GM21529 (cell line): ENCODE data around the gene TBC1D8.
"Not testable (repeated sequence)": the region's sequence is repeated elsewhere in the genome, so short reads cannot be mapped to it uniquely, and the experiment has no call there.

ENCODE experiments used
- ATAC-seq: cut with Tn5 transposase; IDR thresholded peaks from one replicate; pipeline ENCODE4 v1.9.1; 2021; ENCODE audit not compliant: unreplicated experiment

Gene TBC1D8

DNA sequence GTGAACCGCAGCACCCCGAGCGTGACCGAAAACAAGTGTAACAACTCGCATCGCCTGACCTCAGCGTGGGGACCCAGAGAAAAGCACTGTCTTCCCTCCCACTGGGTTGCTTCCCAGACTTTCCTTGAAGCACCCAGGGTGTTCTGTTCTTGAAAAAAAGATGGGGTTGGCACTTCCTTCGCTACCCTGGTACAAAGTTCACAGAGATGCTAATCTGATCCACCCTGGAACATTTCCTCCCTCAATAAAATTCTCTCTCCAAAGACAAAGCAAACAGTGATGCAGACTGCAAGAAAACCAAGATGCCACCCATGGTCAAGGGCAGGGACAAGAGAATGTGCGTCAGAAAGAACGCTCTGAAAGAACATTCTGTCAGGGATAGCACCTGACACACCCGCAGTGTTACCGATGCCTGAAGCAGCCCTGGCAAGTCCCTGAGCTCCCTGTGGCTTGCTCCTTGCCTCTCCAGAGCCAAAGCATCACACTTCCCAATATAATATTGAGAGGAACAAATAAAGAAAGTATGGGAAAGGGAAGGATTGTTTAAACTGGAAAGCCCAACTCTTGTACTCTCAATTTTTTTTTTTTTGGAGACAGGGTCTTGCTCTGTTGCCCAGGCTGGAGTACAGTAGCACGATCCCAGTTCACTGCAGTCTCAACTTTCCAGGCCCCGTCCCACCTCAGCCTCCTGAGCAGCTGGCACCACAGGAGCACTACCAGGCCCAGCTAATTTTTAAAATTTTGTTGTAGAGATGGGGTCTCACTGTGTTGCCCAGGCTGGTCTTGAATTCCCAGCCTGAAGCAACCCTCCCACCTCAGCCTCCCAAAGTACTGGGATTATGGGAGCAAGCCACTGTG lies 70.7 kb downstream of the TBC1D8 start:
- no peak for ATAC-seq

- ATAC-seq = no peak
Measured at GRCh38 chr2:101076581-101076980, 74.6 kb downstream of the TBC1D8 start.

GRCh38 chr2:101064868-101065549 lies 86.2 kb downstream of the TBC1D8 start:
- ATAC-seq = peak; percentile 60

GRCh38 chr2:101064505-101064867 lies 86.7 kb downstream of the TBC1D8 start:
- ATAC-seq = peak; percentile 38

DNA sequence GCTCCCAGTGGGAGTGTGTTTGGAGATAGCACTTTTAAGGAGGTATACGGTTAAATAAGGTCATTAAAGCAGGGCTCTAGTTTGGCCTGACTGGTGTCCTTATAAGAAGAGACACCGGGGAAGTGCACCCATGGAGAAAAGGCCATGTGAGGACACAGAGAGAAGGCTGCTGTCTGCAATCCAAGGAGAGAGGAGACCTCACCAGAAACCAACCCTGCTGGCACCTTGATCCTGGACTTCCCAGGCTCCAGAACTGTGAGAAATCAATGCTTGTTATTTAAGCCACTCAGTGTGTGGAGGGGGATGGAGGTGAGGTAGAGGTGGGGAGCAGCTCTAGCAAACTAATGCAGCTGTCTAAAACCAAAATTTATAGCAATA lies 87.1 kb downstream of the TBC1D8 start:
- ATAC-seq = peak; percentile 4

DNA sequence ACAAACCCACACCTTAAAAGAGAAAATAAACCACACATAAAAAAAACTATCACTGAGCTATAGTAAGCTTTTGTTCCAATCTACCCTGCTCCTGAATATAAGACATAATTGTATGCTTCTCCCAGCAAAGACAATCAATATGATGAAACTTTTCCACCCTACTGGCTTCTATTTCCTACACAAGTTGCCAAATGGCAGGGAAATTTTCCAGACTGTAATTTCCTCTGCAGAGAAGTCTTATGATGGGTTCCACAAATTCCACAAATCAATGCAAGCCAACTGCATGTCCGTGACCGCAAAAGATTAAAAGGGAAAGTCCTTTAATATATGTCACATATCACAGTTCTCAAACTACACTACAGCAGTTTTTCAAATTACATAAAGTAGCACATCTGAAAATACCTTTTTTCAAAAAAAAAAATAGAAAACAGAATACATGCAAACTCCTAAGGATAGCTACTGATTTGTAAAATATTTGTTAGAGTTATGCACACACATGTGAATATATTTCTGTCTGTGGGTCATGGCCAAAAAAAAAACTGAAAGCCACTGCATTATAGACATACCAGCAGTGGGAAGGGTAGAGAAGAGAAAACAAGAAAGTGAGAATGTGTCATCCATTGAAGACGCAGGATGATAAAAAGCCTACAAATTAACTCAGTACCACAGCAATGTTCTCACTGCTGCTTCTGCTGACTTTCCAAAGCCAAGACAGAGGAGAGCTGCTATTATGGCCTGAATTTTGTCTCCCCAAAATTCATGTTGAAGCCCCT lies 87.6 kb downstream of the TBC1D8 start:
- ATAC-seq = no peak

GRCh38 chr2:101058386-101058785 lies 92.8 kb downstream of the TBC1D8 start:
- no peak for ATAC-seq

GRCh38 chr2:101057051-101057933 lies 93.9 kb downstream of the TBC1D8 start:
- no peak for ATAC-seq

DNA sequence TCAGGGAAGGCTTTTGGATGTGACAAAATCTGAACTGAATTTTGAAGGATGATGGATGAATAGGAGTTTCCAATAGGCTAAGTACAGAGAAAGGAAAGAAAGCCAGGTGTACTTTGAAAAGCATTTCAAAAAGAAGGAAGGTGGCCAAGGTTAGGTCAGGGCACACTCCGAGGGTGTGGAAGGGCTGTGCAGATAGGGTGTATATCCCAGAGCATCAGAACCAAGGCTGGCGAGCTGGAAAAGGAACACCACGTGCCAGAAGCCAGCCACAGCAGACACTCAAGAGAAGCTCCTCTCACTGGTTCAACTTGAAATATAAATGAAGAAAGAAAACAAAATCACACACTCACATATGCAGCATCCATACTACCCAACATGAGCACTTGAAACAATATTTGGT lies 98.1 kb downstream of the TBC1D8 start:
- no peak for ATAC-seq

- ATAC-seq = no peak
Measured at GRCh38 chr2:101052147-101052546, 99.0 kb downstream of the TBC1D8 start.

GRCh38 chr2:101050886-101051285 lies 100.3 kb downstream of the TBC1D8 start:
- ATAC-seq = not testable (repeated sequence)

- no peak for ATAC-seq
Measured at GRCh38 chr2:101048756-101049155, 102.4 kb downstream of the TBC1D8 start.

- no peak for ATAC-seq
Measured at GRCh38 chr2:101047774-101048173, 103.4 kb downstream of the TBC1D8 start.

DNA sequence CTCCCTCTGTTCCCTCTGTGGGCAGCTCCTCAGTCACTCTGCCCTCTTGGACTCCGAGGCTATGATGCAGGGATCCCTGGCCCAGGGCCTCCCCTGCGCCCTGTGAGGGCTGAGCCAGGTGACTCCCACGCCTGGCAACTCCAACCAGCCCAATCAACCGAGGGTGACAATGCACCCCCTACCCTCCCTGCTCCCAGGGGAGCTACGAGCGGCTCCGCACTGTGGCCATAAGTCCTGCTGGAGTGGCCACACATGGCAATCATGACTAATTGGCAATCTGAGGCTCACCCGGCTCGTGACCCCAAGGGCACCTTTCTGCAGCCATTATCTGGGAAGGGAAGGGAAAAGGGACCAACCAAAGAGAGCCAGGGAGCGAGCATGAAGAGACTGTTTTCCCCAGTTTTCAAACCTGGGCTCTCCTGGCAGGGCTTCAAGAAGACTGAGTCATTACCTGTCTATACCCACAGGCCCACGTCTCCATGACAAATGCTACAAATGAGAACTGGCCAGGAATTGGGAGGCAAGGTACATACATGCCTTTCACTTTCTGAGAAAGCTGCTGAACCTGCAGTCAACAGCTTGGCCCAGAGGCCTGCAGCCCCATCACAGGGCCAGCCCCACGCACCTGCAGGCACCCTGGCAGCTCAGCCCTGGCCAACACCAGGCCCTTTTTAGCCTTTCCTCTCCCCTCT lies 104.0 kb downstream of the TBC1D8 start:
- no peak for ATAC-seq

- ATAC-seq = no peak
Measured at GRCh38 chr2:101045330-101045729, 105.9 kb downstream of the TBC1D8 start.

GRCh38 chr2:101041413-101041812 lies 109.8 kb downstream of the TBC1D8 start:
- ATAC-seq = no peak

DNA sequence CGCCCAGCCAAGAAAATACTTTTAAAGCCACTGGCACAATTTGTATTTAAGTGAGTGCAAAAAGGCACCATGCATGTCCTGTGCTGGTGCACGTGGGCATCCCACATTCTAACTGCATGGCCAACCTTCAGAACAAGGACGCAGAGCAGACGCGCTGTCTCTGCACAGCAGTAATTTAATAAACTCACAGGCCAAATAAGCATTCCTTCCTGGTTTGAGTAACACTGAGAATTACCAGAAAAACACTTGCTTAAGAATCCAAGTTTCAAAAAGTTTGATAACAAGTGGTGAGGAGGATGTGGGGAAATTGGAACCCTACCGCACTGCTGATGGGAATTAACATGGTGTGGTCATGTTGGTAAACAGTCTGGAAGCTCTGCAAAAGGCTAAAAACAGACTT lies 110.4 kb downstream of the TBC1D8 start:
- ATAC-seq = no peak

DNA sequence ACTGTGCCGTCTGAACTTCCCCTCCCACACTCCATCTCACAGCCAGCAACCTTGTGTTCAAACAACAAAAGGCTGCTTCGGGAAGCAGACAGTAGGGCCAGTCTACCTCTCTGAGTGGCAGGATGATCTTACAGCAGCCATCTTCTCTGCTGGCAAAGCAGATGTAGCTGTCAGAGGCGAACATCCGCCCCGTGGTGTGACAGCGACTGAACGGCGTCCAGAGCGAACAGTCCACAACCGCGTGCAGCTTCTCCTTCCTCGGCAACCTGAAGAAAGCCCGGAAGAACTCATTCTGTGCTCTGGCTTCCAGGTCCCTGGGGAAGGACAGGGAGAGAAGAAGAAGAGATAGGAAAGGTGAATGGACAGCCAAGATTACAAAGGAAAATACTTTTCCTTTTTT lies 111.1 kb downstream of the TBC1D8 start:
- no peak for ATAC-seq

DNA sequence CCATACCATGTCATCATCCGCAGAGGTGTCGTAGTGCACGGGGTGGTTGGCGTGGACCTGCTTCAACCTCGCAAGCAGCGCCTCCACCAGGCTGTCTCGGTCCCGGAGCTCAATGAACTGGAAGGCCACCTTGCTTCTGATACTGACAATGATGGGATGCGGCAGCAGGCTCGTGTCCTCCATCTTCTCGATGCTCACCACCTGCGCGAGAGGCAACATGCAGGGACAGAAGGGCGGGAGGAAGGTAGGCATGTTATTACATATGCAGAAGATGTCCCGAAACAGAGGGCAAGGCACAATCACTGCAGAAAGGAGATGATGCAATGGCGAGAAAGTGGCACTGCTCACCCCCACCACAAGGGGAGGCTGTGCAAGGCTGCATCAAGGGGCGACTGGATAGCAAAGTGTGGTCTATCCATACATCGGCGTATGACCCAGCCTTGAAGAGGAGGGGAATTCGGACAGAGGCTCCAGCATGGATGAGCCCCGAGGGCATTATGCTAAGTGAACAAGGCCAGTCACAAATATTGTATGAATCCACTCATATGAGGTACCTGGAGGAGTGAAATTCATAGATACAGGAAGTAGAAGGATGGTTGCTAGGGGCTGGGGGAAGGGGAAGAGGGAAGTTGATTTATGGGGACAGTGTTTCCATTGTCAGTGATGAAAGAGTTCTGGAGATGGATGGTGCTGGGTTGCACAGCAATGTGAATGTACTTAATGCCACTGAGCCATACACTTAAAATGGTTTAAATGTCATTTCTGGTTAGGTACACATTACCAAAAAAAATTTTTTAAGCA lies 112.5 kb downstream of the TBC1D8 start:
- ATAC-seq = no peak
